D721Med (cell line): Measurements from ENCODE around the gene SMIM9.
"Not testable (repeated sequence)": the region's sequence is repeated elsewhere in the genome, so short reads cannot be mapped to it uniquely, and the experiment has no call there.

Experiments used
- DNase-seq: peaks from one replicate; pipeline ENCODE4 v3.0.0; 2011; ENCODE audit warnings: low spot score; ENCODE audit not compliant: insufficient read length
- FAIRE-seq: peaks from 2 replicates; lab custom pipeline; 2011; peaks lifted over from hg19 to GRCh38; lab: Jason Lieb, UNC
- TF ChIP-seq, protein P1 (sequence below): IDR thresholded peaks from 2 replicates; pipeline ENCODE4 v1.5.1; 2012; ENCODE audit warnings: mild to moderate bottlenecking, control low read depth; ENCODE audit not compliant: insufficient read depth; ENCODE audit errors: missing control alignments

The SMIM9 gene

DNA sequence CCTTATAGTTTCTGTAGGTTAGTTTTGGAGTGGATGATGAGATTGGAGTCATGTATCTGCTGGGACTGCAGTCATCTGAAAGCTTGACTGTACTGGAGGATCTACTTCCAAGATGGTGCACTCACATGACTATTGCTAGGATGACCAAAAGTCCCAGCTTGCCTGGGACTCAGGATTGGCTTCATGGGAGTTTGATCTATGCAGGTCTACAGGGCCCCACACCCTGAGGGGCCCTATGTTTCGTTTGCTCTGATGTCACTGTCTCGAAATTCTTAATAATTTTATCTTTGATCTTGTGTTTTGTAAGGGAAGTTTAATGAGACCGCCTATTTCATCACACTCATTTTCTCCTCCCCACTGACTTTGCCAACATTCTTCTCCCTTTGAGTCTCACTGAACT is at the start of gene SMIM9:
Gene SMIM9, minus strand, starts transcription at position 101 of the 400 bp plus-strand sequence. CDS start 3,806 bp downstream, outside the sequence.
- FAIRE-seq (no peak), DNase-seq (no peak)
- TF ChIP-seq, protein P1, sequence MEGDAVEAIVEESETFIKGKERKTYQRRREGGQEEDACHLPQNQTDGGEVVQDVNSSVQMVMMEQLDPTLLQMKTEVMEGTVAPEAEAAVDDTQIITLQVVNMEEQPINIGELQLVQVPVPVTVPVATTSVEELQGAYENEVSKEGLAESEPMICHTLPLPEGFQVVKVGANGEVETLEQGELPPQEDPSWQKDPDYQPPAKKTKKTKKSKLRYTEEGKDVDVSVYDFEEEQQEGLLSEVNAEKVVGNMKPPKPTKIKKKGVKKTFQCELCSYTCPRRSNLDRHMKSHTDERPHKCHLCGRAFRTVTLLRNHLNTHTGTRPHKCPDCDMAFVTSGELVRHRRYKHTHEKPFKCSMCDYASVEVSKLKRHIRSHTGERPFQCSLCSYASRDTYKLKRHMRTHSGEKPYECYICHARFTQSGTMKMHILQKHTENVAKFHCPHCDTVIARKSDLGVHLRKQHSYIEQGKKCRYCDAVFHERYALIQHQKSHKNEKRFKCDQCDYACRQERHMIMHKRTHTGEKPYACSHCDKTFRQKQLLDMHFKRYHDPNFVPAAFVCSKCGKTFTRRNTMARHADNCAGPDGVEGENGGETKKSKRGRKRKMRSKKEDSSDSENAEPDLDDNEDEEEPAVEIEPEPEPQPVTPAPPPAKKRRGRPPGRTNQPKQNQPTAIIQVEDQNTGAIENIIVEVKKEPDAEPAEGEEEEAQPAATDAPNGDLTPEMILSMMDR = no peak

DNA sequence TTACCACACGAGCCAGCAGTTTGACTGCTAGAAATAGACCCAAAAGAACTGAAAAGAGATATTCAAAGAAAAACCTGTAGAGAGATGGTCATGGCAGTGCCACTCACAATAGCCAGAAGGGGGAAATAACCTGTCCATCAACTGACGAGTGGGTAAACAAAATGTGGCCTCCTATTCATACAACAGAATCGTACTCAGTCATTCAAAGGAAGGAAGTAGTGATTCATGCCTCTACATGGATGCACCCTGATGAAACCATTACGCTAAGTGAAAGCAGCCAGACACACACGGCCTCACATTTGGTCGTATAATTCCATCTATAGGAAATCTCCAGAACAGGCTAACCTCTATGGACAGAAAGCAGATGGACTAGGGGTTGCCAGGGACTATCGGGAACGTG is 49.6 kb upstream of the SMIM9 start:
- FAIRE-seq, DNase-seq: not testable (repeated sequence)

DNA sequence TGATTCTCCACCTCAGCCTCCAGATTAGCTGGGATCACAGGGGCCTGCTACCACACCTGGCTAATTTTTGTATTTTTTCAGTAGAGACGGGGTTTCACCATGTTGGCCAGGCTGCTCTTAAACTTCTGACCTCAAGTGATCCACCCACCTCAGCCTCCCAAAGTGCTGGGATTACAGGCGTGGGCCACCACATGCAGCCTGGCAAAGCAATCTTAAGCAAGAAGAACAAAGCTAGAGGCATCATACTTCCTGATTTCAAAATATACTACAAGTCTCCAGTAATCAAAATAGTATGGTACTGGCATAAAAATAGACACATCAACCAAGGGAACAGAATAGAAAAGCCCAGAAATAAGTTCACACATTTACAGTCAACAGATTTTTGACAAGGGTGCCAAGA is 38.9 kb upstream of the SMIM9 start:
- FAIRE-seq = no peak

DNA sequence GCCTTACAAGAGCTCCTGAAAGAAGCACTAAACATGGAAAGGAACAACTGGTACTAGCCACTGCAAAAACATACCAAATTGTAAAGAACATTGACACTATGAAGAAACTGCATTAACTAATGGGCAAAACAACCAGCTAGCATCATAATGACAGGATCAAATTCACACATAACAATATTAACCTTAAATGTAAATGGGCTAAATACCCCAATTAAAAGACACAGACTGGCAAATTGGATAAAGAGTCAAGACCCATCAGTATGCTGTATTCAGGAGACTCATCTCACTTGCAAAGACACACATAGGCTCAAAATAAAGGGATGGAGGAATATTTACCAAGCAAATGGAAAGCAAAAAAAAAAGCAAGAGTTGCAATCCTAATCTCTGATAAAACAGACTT is 34.1 kb upstream of the SMIM9 start:
- not testable (repeated sequence) for DNase-seq, FAIRE-seq

More for the DNA sequence above, 38.9 kb upstream of the SMIM9 start:
- DNase-seq = no peak
- TF ChIP-seq, protein P1 = no peak

DNA sequence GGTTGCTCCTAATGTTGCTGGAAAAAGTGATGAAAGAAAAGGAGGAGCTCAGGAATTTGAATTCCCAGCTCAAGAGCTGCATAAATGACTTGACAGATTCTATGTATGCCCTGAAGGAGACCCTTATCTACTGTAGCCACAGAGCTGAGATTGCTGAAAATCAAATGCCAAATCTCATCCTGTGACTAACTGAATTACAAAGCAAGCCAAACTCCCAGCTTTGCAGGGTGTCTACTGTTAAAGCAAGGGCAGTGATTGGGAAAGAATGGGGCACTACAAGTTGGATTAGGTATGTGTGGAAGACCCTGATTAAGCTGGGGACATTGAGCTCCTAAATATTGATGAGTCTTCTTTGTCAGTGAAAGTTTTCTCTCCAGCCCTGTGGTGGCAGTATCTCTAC is 20.8 kb upstream of the SMIM9 start:
- no peak for FAIRE-seq
- no peak for DNase-seq
- TF ChIP-seq, protein P1 = no peak

DNA sequence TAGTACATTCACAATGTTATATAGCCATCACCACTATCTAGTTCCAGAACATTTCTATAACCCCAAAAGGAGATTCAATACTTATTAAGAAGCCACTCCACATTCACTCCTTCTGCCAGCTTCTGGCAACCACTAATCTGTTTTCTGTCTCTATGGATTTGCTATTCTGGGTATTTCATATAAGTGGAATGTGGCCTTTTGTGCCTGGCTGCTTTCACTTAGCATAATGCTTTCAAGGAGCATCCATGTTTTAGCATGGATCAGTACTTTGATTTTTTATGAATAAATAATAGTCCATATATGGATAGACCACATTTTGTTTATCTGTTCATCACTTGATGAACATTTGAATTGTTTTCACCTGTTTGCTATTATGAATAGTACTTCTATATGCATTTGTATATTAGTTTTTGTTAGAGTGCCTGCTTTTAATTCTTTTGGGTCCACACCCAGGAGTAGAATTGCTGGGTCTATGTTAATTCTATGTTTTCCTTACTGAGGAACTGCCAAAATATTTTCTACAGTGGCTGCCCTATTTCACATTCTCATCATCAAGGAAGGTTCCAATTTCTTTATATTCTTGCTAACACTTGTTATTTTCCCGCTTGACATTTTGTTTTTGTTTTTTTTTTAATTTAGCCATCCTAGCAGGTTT is 16.6 kb upstream of the SMIM9 start:
- TF ChIP-seq, protein P1 = no peak
- no peak for FAIRE-seq
- no peak for DNase-seq

DNA sequence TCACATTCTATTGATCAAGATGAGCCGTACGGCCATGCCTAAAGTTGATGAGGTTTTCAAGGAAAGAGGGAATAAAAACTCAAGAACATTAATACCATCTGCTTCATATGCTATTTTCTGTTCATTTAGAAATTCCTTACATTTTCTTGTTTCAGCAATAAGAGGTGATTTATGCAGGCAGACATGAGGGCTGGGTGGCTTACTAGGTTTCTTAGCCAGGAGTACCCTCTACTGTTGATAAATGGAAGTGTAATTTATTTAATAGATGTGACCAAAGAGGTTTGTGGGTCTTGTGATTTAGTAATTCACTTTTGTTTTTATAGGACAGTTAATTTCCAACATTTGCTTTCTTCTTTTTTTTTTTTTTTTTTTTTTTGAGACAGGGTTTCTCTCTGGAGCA is 6.4 kb upstream of the SMIM9 start:
- DNase-seq = no peak

DNA sequence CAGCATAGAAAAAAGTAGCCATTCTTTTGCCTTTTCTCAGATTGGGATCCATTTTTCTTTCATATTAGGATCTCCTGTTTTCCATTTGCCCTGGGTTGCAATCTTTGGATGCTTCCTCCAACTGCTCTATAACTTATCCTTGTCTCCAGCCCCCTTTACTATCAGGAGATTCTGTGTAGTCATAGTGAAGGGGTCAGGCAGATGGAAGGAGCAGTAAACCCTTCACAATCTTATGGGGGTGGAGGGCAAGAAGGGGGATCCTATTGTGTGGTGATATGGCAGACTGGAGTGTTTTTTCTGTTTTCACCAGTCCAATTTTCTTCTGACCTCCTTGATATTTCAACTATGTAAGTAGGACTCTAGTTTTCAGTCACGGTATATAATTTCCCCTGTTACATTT is 1.7 kb upstream of the SMIM9 start:
- DNase-seq (no peak), FAIRE-seq (no peak)
- TF ChIP-seq, protein P1 = no peak

More for the DNA sequence above, 6.4 kb upstream of the SMIM9 start:
- TF ChIP-seq, protein P1 = peak; percentile 43
- peak; percentile 29 for FAIRE-seq
